ENCODE data around the gene SRSF7. TPM values are rescaled to one million over a fixed set of nuclear protein-coding genes. Genes with fewer than 3 reads are reported as not detected.
"Not testable (repeated sequence)": the region's sequence is repeated elsewhere in the genome, so short reads cannot be mapped to it uniquely, and the experiment has no call there.

The SRSF7 gene
- total RNA-seq, 1 donor from 2014 or later = 187 TPM

GRCh38 chr2:38792751-38793150, 41.6 kb upstream of the SRSF7 start:
- Mint-ChIP-seq H3K27ac (no peak overlapping the region), H3K4me1 (peaks cover 4% of the 10 kb centered on the region), H3K9me3 (no peaks in the 10 kb centered on the region), H3K36me3 (no peaks in the 10 kb centered on the region), H3K27me3 (ENCODE audit: low read depth) (no peaks in the 10 kb centered on the region), H3K4me3 (no peak overlapping the region)
- DNase-seq (ENCODE audit: low spot score in 2 of 2, unreplicated experiment in 2 of 2) = no peak
- no peak for TF ChIP-seq CTCF (IDR thresholded peaks at IDR 0.05; ENCODE audit: unreplicated experiment)

- not testable (repeated sequence) for H3K4me3 Mint-ChIP-seq; H3K36me3 Mint-ChIP-seq; H3K27me3 Mint-ChIP-seq (ENCODE audit: low read depth); H3K4me1 Mint-ChIP-seq; DNase-seq (ENCODE audit: low spot score in 2 of 2, unreplicated experiment in 2 of 2); H3K9me3 Mint-ChIP-seq; H3K27ac Mint-ChIP-seq
Observed at GRCh38 chr2:38792321-38792720, 41.2 kb upstream of the SRSF7 start.

GRCh38 chr2:38791744-38792143, 40.6 kb upstream of the SRSF7 start:
- no peak for TF ChIP-seq CTCF (IDR thresholded peaks at IDR 0.05; ENCODE audit: unreplicated experiment)
- no peaks in the 10 kb centered on the region for H3K9me3 Mint-ChIP-seq
- H3K36me3 Mint-ChIP-seq = no peaks in the 10 kb centered on the region
- no peak overlapping the region for H3K27ac Mint-ChIP-seq
- H3K4me1 Mint-ChIP-seq = no peaks in the 10 kb centered on the region
- no peak for DNase-seq (ENCODE audit: low spot score in 2 of 2, unreplicated experiment in 2 of 2)
- no peak overlapping the region for H3K4me3 Mint-ChIP-seq
- H3K27me3 Mint-ChIP-seq (ENCODE audit: low read depth) = no peaks in the 10 kb centered on the region

GRCh38 chr2:38789691-38790090, 38.5 kb upstream of the SRSF7 start:
- TF ChIP-seq CTCF (IDR thresholded peaks at IDR 0.05; ENCODE audit: unreplicated experiment) = no peak
- Mint-ChIP-seq H3K4me1 (no peaks in the 10 kb centered on the region), H3K27me3 (ENCODE audit: low read depth) (no peaks in the 10 kb centered on the region), H3K4me3 (no peak overlapping the region), H3K36me3 (no peaks in the 10 kb centered on the region), H3K27ac (no peak overlapping the region), H3K9me3 (no peaks in the 10 kb centered on the region)
- DNase-seq (ENCODE audit: low spot score in 2 of 2, unreplicated experiment in 2 of 2) = no peak

GRCh38 chr2:38788306-38788705, 37.1 kb upstream of the SRSF7 start:
- Mint-ChIP-seq H3K9me3 (no peaks in the 10 kb centered on the region), H3K27me3 (ENCODE audit: low read depth) (no peaks in the 10 kb centered on the region), H3K4me1 (no peaks in the 10 kb centered on the region), H3K4me3 (no peak overlapping the region), H3K27ac (no peak overlapping the region), H3K36me3 (no peaks in the 10 kb centered on the region)
- TF ChIP-seq CTCF (IDR thresholded peaks at IDR 0.05; ENCODE audit: unreplicated experiment) = no peak
- no peak for DNase-seq (ENCODE audit: low spot score in 2 of 2, unreplicated experiment in 2 of 2)

GRCh38 chr2:38783586-38783985, 32.4 kb upstream of the SRSF7 start:
- Mint-ChIP-seq H3K9me3 (no peaks in the 10 kb centered on the region), H3K4me1 (peaks cover 4% of the 10 kb centered on the region), H3K27ac (no peak overlapping the region), H3K27me3 (ENCODE audit: low read depth) (no peaks in the 10 kb centered on the region), H3K4me3 (no peak overlapping the region), H3K36me3 (peaks cover 7% of the 10 kb centered on the region)
- TF ChIP-seq CTCF (IDR thresholded peaks at IDR 0.05; ENCODE audit: unreplicated experiment) = no peak
- DNase-seq (ENCODE audit: low spot score in 2 of 2, unreplicated experiment in 2 of 2) = no peak

Measured in mesothelial cell of epicardium (in vitro differentiated cells).